ENCODE results near the gene ARHGAP15. TPM values are rescaled to one million over a fixed set of nuclear protein-coding genes. Genes with fewer than 3 reads are reported as not detected.

ARHGAP15 gene
- total and polyA plus RNA-seq, 3 experiments from 2014 or later: 41.3 to 328 (median 41.4) TPM

GRCh38 chr2:143815082-143815481 is 685.9 kb downstream of the ARHGAP15 start:
- H3K4me1 ChIP-seq (ENCODE audit: insufficient read depth, low read length): no peaks in the 10 kb centered on the region
- ChIA-PET CTCF (no interaction called here), POLR2A (no interaction called here)
- H3K9me3 ChIP-seq (ENCODE audit: low read length): no peaks in the 10 kb centered on the region
- H3K4me3 ChIP-seq (ENCODE audit: low read length): no peak overlapping the region
- Mint-ChIP-seq H3K4me1 (no peaks in the 10 kb centered on the region), H3K27ac (no peak overlapping the region), H3K4me3 (no peak overlapping the region), H3K36me3 (peaks cover 0 to 1% (median 0%) of the 10 kb centered on the region in 3 donors), H3K9me3 (no peaks in the 10 kb centered on the region), H3K27me3 (no peaks in the 10 kb centered on the region)
- no peaks in the 10 kb centered on the region for H3K27me3 ChIP-seq (ENCODE audit: insufficient read depth, low read length, poor library complexity, severe bottlenecking)
- H3K27ac ChIP-seq (ENCODE audit: low read depth, low read length): no peak overlapping the region
- no peaks in the 10 kb centered on the region for H3K36me3 ChIP-seq (ENCODE audit: insufficient read depth, low read length)
- DNase-seq: no peak

- Mint-ChIP-seq H3K36me3 (peaks cover 0 to 3% (median 0%) of the 10 kb centered on the region in 3 donors), H3K9me3 (no peaks in the 10 kb centered on the region), H3K27ac (no peak overlapping the region), H3K27me3 (no peaks in the 10 kb centered on the region), H3K4me3 (no peak overlapping the region), H3K4me1 (no peaks in the 10 kb centered on the region)
- Histone ChIP-seq H3K4me3 (ENCODE audit: low read length) (no peak overlapping the region), H3K4me1 (ENCODE audit: insufficient read depth, low read length) (no peaks in the 10 kb centered on the region), H3K27ac (ENCODE audit: low read depth, low read length) (no peak overlapping the region), H3K27me3 (ENCODE audit: insufficient read depth, low read length, poor library complexity, severe bottlenecking) (no peaks in the 10 kb centered on the region), H3K36me3 (ENCODE audit: insufficient read depth, low read length) (no peaks in the 10 kb centered on the region), H3K9me3 (ENCODE audit: low read length) (no peaks in the 10 kb centered on the region)
- ChIA-PET CTCF (no interaction called here), POLR2A (no interaction called here)
- no peak for DNase-seq
Observed at GRCh38 chr2:143816916-143817315, 687.7 kb downstream of the ARHGAP15 start.

Data from CD8-positive, alpha-beta memory T cell (primary cell).